Parathyroid adenoma (tissue), 2 donors: ENCODE measurements around the gene NPAS3.

ENCODE experiments used
- H2AFZ ChIP-seq: fragments of 300-600 bp; sonication (generic); one replicate; pipeline ENCODE4 v1.7.0; 2017; ENCODE audit warnings: antibody characterized with exemption, mild to moderate bottlenecking
- H3K27ac ChIP-seq: fragments of 300-600 bp; sonication (generic); one replicate; pipeline ENCODE4 v1.7.0; 2017
- H3K27me3 ChIP-seq: fragments of 300-600 bp; sonication (generic); one replicate; pipeline ENCODE4 v1.7.0; 2017; ENCODE audit warnings: low read length; ENCODE audit not compliant: control insufficient read depth, insufficient read depth
- H3K36me3 ChIP-seq: fragments of 300-600 bp; sonication (generic); one replicate; pipeline ENCODE4 v1.7.0; 2017; ENCODE audit warnings: low read length; ENCODE audit not compliant: control insufficient read depth, insufficient read depth
- H3K4me1 ChIP-seq: fragments of 300-600 bp; sonication (generic); one replicate; pipeline ENCODE4 v1.7.0; 2017; ENCODE audit warnings: control low read depth
- H3K4me2 ChIP-seq: fragments of 300-600 bp; sonication (generic); one replicate; pipeline ENCODE4 v1.7.0; 2017; ENCODE audit warnings: low read length
- H3K4me3 ChIP-seq: fragments of 300-600 bp; sonication (generic); one replicate; pipeline ENCODE4 v1.7.0; 2017; ENCODE audit warnings: low read depth, low read length
- H3K79me2 ChIP-seq: fragments of 300-600 bp; sonication (generic); one replicate; pipeline ENCODE4 v1.7.0; 2017; ENCODE audit warnings: control low read depth
- H3K9ac ChIP-seq: fragments of 300-600 bp; sonication (generic); one replicate; pipeline ENCODE4 v1.7.0; 2017; ENCODE audit warnings: mild to moderate bottlenecking
- H3K9me3 ChIP-seq: fragments of 300-600 bp; sonication (generic); one replicate; pipeline ENCODE4 v1.7.0; 2017; ENCODE audit warnings: low read length; ENCODE audit not compliant: control insufficient read depth
- CTCF ChIP-seq: fragments of 300-600 bp; sonication (generic); IDR thresholded peaks from one replicate; pipeline ENCODE4 v1.7.0; 2017; ENCODE audit warnings: antibody characterized with exemption, mild to moderate bottlenecking
- donor health status: primary hyperparathyroidism.

The NPAS3 gene

GRCh38 chr14:32920696-32921276 is 17.9 kb upstream of the NPAS3 start:
- no peaks in the 10 kb centered on the region for H3K27me3 ChIP-seq
- H3K4me2 ChIP-seq: no peak overlapping the region
- no peaks in the 10 kb centered on the region for H3K79me2 ChIP-seq
- H3K36me3 ChIP-seq: no peaks in the 10 kb centered on the region
- no peaks in the 10 kb centered on the region for H3K4me1 ChIP-seq
- H2AFZ ChIP-seq: no peak overlapping the region
- TF ChIP-seq CTCF: no peak
- H3K4me3 ChIP-seq: no peak overlapping the region
- H3K9me3 ChIP-seq: no peaks in the 10 kb centered on the region
- no peak overlapping the region for H3K27ac ChIP-seq
- no peak overlapping the region for H3K9ac ChIP-seq

DNA sequence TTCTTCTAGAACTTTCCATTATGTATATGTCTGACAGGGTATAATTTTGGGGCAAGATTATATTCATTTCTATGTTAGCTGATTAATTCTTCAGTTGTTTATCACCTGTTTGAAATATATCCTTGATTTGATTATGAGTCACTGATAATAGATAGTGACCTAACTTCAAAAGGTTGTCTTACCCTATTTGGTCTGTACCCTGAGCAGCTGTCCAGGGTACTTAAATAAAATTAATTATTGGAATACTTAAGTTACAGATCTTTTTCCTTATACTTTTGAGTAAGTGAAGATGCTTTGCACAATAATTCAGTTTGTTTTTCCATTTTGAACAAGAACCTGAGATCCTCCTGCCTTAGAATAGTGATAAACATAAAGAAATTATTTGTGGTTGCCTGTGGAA is 13.2 kb upstream of the NPAS3 start:
- H3K27ac ChIP-seq: no peak overlapping the region
- no peaks in the 10 kb centered on the region for H3K27me3 ChIP-seq
- H3K4me3 ChIP-seq: no peak overlapping the region
- H3K4me2 ChIP-seq: no peak overlapping the region
- no peaks in the 10 kb centered on the region for H3K36me3 ChIP-seq
- no peak overlapping the region for H2AFZ ChIP-seq
- no peaks in the 10 kb centered on the region for H3K9me3 ChIP-seq
- TF ChIP-seq CTCF: no peak
- H3K79me2 ChIP-seq: no peaks in the 10 kb centered on the region
- no peak overlapping the region for H3K9ac ChIP-seq
- no peaks in the 10 kb centered on the region for H3K4me1 ChIP-seq

DNA sequence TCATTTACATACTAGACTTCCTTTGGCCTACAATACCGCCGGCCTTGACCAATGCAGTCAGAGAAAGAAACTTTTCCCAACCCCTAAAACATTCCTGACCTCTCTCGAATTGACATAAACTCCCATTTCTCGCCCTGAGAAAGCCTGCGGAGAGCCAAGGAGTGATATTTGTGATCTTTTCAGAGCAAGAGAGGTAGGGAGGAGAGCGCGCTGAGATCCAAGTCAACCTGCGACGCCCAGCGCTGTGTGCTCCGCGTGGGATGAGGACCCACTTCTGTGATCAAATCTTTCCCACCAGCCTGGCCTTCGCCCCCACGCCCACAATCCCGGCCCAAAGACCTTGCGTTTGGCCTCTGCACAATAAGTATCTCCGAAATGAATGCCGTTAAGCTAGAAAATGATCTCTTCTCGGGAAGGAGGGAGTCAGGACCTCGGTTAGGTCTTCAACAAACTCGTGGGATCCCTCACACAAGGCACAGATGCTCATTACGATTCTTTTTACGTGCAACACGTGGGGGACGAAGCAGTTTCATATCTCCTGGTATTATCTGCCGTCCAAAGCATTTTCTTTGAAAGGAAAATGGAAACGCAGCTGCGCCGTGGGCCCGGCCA is 6.3 kb upstream of the NPAS3 start:
- no peak for TF ChIP-seq CTCF
- H3K79me2 ChIP-seq: no peaks in the 10 kb centered on the region
- H3K9me3 ChIP-seq: no peaks in the 10 kb centered on the region
- no peak overlapping the region for H3K27ac ChIP-seq
- no peaks in the 10 kb centered on the region for H3K27me3 ChIP-seq
- H2AFZ ChIP-seq: peak overlapping the region; percentile 57
- peak overlapping the region; percentile 8 for H3K4me2 ChIP-seq
- peaks cover 5% of the 10 kb centered on the region for H3K4me1 ChIP-seq
- no peak overlapping the region for H3K9ac ChIP-seq
- no peaks in the 10 kb centered on the region for H3K36me3 ChIP-seq
- H3K4me3 ChIP-seq: no peak overlapping the region

DNA sequence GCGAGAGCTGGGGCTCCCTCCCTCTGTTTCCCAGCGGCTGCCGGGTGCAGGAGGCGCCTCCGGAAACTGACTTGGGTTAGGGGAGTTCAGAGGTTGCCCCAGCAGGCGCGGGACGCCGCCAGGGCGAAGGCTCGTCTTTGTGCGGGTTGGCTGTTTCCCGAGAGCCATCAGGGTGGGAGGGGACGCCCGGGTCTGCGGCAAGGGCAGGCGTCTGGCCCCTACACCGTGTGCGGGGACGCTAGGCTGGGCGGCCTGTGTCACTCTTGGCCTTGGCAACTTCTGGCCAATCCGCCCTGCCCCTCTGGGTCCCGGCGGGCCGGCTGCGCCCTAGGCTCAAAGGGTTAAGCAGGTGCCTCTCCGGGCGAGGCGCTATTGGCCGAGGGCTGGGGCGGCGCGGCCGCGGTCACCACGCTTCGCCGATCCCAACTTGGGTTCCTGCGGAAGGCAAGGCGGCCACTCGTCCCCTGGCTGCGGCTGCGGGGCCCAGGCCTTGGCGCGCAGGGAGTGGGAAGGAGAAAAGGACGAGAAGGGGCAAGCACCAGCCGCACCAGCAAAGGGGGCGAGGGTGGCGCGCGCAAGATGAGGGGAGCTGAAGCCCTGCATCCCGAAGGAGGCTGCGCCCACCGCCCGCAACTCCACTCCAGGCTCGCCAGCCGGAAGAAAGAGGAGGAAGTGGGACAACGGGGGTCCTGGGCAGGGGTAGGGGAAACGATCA is 5.6 kb upstream of the NPAS3 start:
- Histone ChIP-seq H3K36me3 (no peaks in the 10 kb centered on the region), H3K27me3 (no peaks in the 10 kb centered on the region), H3K9ac (no peak overlapping the region), H2AFZ (peak overlapping the region; percentile 57), H3K4me2 (peak overlapping the region; percentile 8), H3K9me3 (no peaks in the 10 kb centered on the region), H3K4me1 (peaks cover 5% of the 10 kb centered on the region), H3K4me3 (no peak overlapping the region), H3K27ac (no peak overlapping the region), H3K79me2 (no peaks in the 10 kb centered on the region)
- no peak for TF ChIP-seq CTCF
